Stimulated activated CD8-positive, alpha-beta memory T cell treated with anti-CD3 and anti-CD28 coated beads, Interleukin-4, amount 100 ng/mL, for 1 hour (primary cell): ENCODE results near the gene SBF2.

Source experiments
- DNase-seq, 2 donors: peaks; one replicate each; pipeline ENCODE4 v3.0.0-alpha.2; 2020; ENCODE audit warnings: low read depth in 2 of 2, low spot score in 1 of 2

Gene SBF2

GRCh38 chr11:10317776-10318526 is 23.9 kb upstream of the SBF2 start:
- no peak for DNase-seq

GRCh38 chr11:10317151-10317755 is 23.2 kb upstream of the SBF2 start:
- no peak for DNase-seq

- no peak for DNase-seq
These were observed 21.1 kb upstream of the SBF2 start for GRCh38 chr11:10315083-10315482.

- DNase-seq = no peak
These were observed 20.4 kb upstream of the SBF2 start for GRCh38 chr11:10314199-10315072.

GRCh38 chr11:10311802-10312201 is 17.8 kb upstream of the SBF2 start:
- DNase-seq = no peak

GRCh38 chr11:10310301-10310841 is 16.4 kb upstream of the SBF2 start:
- no peak for DNase-seq

- DNase-seq = no peak
These were observed 15.4 kb upstream of the SBF2 start for GRCh38 chr11:10309163-10310093.

GRCh38 chr11:10308201-10308954 is 14.4 kb upstream of the SBF2 start:
- DNase-seq = no peak

- peak; percentile 59 to 68 for DNase-seq
These were observed 13.6 kb upstream of the SBF2 start for GRCh38 chr11:10307400-10308200.

GRCh38 chr11:10307022-10307399 is 13.0 kb upstream of the SBF2 start:
- DNase-seq = no peak

- DNase-seq = no peak
These were observed 12.2 kb upstream of the SBF2 start for GRCh38 chr11:10305964-10306918.

GRCh38 chr11:10305262-10305963 is 11.4 kb upstream of the SBF2 start:
- no peak for DNase-seq

GRCh38 chr11:10304495-10305261 is 10.7 kb upstream of the SBF2 start, which contains the start of gene ADM:
Gene ADM (plus strand): TSS chr11:10305073. CDS start chr11:10305701, 628 bp downstream.
- no peak for DNase-seq

- DNase-seq = no peak
These were observed 9.7 kb upstream of the SBF2 start for GRCh38 chr11:10303558-10304363.

GRCh38 chr11:10302744-10303557 is 8.9 kb upstream of the SBF2 start:
- no peak for DNase-seq
